SK-N-SH treated with all-trans-retinoic acid at 6 μM for 48 hours (cell line): ENCODE measurements around the gene MSMP.

ENCODE experiments used
- ATAC-seq: fragments of 200-7000 bp; cut with Tn5 transposase; 3 replicates; pipeline ENCODE4 v1.9.1; 2020; ENCODE audit warnings: mild to moderate bottlenecking, moderate library complexity
- ARNTL ChIP-seq: fragments of 450-650 bp; formaldehyde crosslinking; IDR thresholded peaks from 2 replicates; pipeline ENCODE4 v1.5.0; 2020; ENCODE audit warnings: low read depth, mild to moderate bottlenecking, moderate library complexity, borderline replicate concordance
- BACH2 ChIP-seq: fragments of 250-450 bp; sonication (Bioruptor Pico); IDR thresholded peaks from 2 replicates; pipeline ENCODE4 v1.9.0; 2021; ENCODE audit warnings: mild to moderate bottlenecking, borderline replicate concordance
- CREB5 ChIP-seq: fragments of 250-450 bp; sonication (Bioruptor Pico); IDR thresholded peaks from 2 replicates; pipeline ENCODE4 v1.5.1; 2020; ENCODE audit warnings: low read depth, mild to moderate bottlenecking, moderate library complexity
- CSDC2 ChIP-seq: fragments of 250-450 bp; sonication (Bioruptor Pico); IDR thresholded peaks from 2 replicates; pipeline ENCODE4 v1.5.0; 2020; ENCODE audit warnings: mild to moderate bottlenecking, moderate library complexity
- CSRNP3 ChIP-seq: fragments of 250-450 bp; sonication (Bioruptor Pico); IDR thresholded peaks from 2 replicates; pipeline ENCODE4 v1.5.1; 2021; ENCODE audit warnings: mild to moderate bottlenecking, moderate library complexity
- ESRRG ChIP-seq: fragments of 250-450 bp; sonication (Bioruptor Pico); IDR thresholded peaks from 2 replicates; pipeline ENCODE4 v1.6.1; 2021; ENCODE audit warnings: mild to moderate bottlenecking
- GLIS3 ChIP-seq: fragments of 250-450 bp; sonication (Bioruptor Pico); IDR thresholded peaks from 2 replicates; pipeline ENCODE4 v1.5.0; 2020; ENCODE audit warnings: mild to moderate bottlenecking, moderate library complexity
- ISL1 ChIP-seq: fragments of 250-450 bp; sonication (Bioruptor Pico); IDR thresholded peaks from 2 replicates; pipeline ENCODE4 v2.1.2; 2022; ENCODE audit warnings: mild to moderate bottlenecking, moderate library complexity
- OSR1 ChIP-seq: fragments of 250-450 bp; sonication (Bioruptor Pico); IDR thresholded peaks from 2 replicates; pipeline ENCODE4 v1.8.0; 2022; ENCODE audit warnings: moderate library complexity, mild to moderate bottlenecking, inconsistent platforms
- POU6F1 ChIP-seq: fragments of 250-450 bp; sonication (Bioruptor Pico); IDR thresholded peaks from 2 replicates; pipeline ENCODE4 v1.8.0; 2021; ENCODE audit warnings: low read depth, mild to moderate bottlenecking, moderate library complexity, borderline replicate concordance
- SNAI2 ChIP-seq: fragments of 250-450 bp; sonication (Bioruptor Pico); IDR thresholded peaks from 2 replicates; pipeline ENCODE4 v1.5.0; 2020; ENCODE audit warnings: mild to moderate bottlenecking, moderate library complexity
- TCF4 ChIP-seq: fragments of 250-450 bp; sonication (Bioruptor Pico); IDR thresholded peaks from 2 replicates; pipeline ENCODE4 v1.8.0; 2021; ENCODE audit warnings: mild to moderate bottlenecking, moderate library complexity, borderline replicate concordance
- TOX ChIP-seq: fragments of 250-450 bp; sonication (Bioruptor Pico); IDR thresholded peaks from 2 replicates; pipeline ENCODE4 v1.8.0; 2021; ENCODE audit warnings: mild to moderate bottlenecking, moderate library complexity, borderline replicate concordance
- ZC3H10 ChIP-seq: fragments of 250-450 bp; sonication (Bioruptor Pico); IDR thresholded peaks from 2 replicates; pipeline ENCODE4 v1.5.1; 2021; ENCODE audit warnings: mild to moderate bottlenecking, moderate library complexity
- ZFP3 ChIP-seq: fragments of 250-450 bp; sonication (Bioruptor Pico); IDR thresholded peaks from 2 replicates; pipeline ENCODE4 v1.5.0; 2020; ENCODE audit warnings: mild to moderate bottlenecking, moderate library complexity
- ZFP30 ChIP-seq: fragments of 450-650 bp; formaldehyde crosslinking; IDR thresholded peaks from 2 replicates; pipeline ENCODE4 v1.5.0; 2022; ENCODE audit warnings: mild to moderate bottlenecking, moderate library complexity
- ZNF565 ChIP-seq: fragments of 450-650 bp; formaldehyde crosslinking; conservative IDR thresholded peaks from 2 replicates; pipeline ENCODE4 v1.5.0; 2020; ENCODE audit warnings: low read depth, mild to moderate bottlenecking, moderate library complexity
- ZNF70 ChIP-seq: fragments of 450-650 bp; formaldehyde crosslinking; IDR thresholded peaks from 2 replicates; pipeline ENCODE4 v1.5.0; 2020; ENCODE audit warnings: mild to moderate bottlenecking, moderate library complexity
- ZNF8 ChIP-seq: fragments of 450-650 bp; formaldehyde crosslinking; IDR thresholded peaks from 2 replicates; pipeline ENCODE4 v1.5.0; 2020; ENCODE audit warnings: mild to moderate bottlenecking, moderate library complexity
- TF ChIP-seq, protein P1 (sequence below): fragments of 250-450 bp; sonication (Bioruptor Pico); IDR thresholded peaks from 2 replicates; pipeline ENCODE4 v1.5.0; 2020; ENCODE audit warnings: mild to moderate bottlenecking, moderate library complexity
- TF ChIP-seq, protein P2 (sequence below): fragments of 250-450 bp; sonication (Bioruptor Pico); IDR thresholded peaks from 2 replicates; pipeline ENCODE4 v1.8.0; 2020; ENCODE audit warnings: mild to moderate bottlenecking, moderate library complexity, borderline replicate concordance

MSMP gene

GRCh38 chr9:35719546-35719945, 34.5 kb downstream of the MSMP start:
- no peak for TF ChIP-seq CSDC2 (CRISPR knock-in tag)
- TF ChIP-seq ZFP3 (CRISPR knock-in tag), result no peak
- no peak for TF ChIP-seq ZNF565 (CRISPR knock-in tag)
- TF ChIP-seq OSR1 (CRISPR knock-in tag), result no peak
- TF ChIP-seq ZNF8, result no peak
- TF ChIP-seq POU6F1 (CRISPR knock-in tag), result no peak
- no peak for TF ChIP-seq TOX (CRISPR knock-in tag)
- TF ChIP-seq, protein P1, sequence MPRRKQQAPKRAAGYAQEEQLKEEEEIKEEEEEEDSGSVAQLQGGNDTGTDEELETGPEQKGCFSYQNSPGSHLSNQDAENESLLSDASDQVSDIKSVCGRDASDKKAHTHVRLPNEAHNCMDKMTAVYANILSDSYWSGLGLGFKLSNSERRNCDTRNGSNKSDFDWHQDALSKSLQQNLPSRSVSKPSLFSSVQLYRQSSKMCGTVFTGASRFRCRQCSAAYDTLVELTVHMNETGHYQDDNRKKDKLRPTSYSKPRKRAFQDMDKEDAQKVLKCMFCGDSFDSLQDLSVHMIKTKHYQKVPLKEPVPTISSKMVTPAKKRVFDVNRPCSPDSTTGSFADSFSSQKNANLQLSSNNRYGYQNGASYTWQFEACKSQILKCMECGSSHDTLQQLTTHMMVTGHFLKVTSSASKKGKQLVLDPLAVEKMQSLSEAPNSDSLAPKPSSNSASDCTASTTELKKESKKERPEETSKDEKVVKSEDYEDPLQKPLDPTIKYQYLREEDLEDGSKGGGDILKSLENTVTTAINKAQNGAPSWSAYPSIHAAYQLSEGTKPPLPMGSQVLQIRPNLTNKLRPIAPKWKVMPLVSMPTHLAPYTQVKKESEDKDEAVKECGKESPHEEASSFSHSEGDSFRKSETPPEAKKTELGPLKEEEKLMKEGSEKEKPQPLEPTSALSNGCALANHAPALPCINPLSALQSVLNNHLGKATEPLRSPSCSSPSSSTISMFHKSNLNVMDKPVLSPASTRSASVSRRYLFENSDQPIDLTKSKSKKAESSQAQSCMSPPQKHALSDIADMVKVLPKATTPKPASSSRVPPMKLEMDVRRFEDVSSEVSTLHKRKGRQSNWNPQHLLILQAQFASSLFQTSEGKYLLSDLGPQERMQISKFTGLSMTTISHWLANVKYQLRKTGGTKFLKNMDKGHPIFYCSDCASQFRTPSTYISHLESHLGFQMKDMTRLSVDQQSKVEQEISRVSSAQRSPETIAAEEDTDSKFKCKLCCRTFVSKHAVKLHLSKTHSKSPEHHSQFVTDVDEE (CRISPR knock-in tag), result no peak
- TF ChIP-seq SNAI2 (CRISPR knock-in tag), result no peak
- no peak for TF ChIP-seq CREB5 (CRISPR knock-in tag)
- TF ChIP-seq ZC3H10 (CRISPR knock-in tag), result no peak
- no peak for TF ChIP-seq ZFP30 (CRISPR knock-in tag)
- TF ChIP-seq ZNF70 (CRISPR knock-in tag), result no peak
- no peak for TF ChIP-seq BACH2 (CRISPR knock-in tag)
- TF ChIP-seq, all 23 proteins: peak for 0
- no peak for ATAC-seq

GRCh38 chr9:35718721-35719511, 35.2 kb downstream of the MSMP start:
- ATAC-seq, result no peak
- TF ChIP-seq BACH2 (CRISPR knock-in tag) (no peak), ZFP3 (CRISPR knock-in tag) (no peak), ZC3H10 (CRISPR knock-in tag) (no peak), SNAI2 (CRISPR knock-in tag) (no peak), TCF4 (CRISPR knock-in tag) (no peak), ZFP30 (CRISPR knock-in tag) (no peak), CSDC2 (CRISPR knock-in tag) (no peak), CSRNP3 (CRISPR knock-in tag) (no peak), GLIS3 (CRISPR knock-in tag) (no peak), ARNTL (CRISPR knock-in tag) (no peak), ESRRG (CRISPR knock-in tag) (no peak), ZNF565 (CRISPR knock-in tag) (no peak), ZNF70 (CRISPR knock-in tag) (no peak), ISL1 (CRISPR knock-in tag) (no peak), OSR1 (CRISPR knock-in tag) (no peak)
- TF ChIP-seq, protein P2, sequence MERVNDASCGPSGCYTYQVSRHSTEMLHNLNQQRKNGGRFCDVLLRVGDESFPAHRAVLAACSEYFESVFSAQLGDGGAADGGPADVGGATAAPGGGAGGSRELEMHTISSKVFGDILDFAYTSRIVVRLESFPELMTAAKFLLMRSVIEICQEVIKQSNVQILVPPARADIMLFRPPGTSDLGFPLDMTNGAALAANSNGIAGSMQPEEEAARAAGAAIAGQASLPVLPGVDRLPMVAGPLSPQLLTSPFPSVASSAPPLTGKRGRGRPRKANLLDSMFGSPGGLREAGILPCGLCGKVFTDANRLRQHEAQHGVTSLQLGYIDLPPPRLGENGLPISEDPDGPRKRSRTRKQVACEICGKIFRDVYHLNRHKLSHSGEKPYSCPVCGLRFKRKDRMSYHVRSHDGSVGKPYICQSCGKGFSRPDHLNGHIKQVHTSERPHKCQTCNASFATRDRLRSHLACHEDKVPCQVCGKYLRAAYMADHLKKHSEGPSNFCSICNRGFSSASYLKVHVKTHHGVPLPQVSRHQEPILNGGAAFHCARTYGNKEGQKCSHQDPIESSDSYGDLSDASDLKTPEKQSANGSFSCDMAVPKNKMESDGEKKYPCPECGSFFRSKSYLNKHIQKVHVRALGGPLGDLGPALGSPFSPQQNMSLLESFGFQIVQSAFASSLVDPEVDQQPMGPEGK, result no peak
- TF ChIP-seq, protein P1 (CRISPR knock-in tag), result no peak
